Measurements from ENCODE around the gene TSEN15.
A peak's percentile ranks its signal among the peaks of the same experiment; 100 is the strongest.

TSEN15 gene

GRCh38 chr1:184014271-184014670 is 37.3 kb upstream of the TSEN15 start:
- no peak overlapping the region for H3K27ac ChIP-seq (replicated peaks)
- TF ChIP-seq GABPA (IDR thresholded peaks at IDR 0.05; ENCODE audit: low read depth) (no peak), CTCF (IDR thresholded peaks at IDR 0.05; ENCODE audit: insufficient read depth, low read length) (no peak), SPI1 (IDR thresholded peaks at IDR 0.05; ENCODE audit: borderline replicate concordance, low read depth) (no peak), REST (IDR thresholded peaks at IDR 0.05; ENCODE audit: insufficient replicate concordance, low read depth) (no peak), POLR2AphosphoS5 (IDR thresholded peaks at IDR 0.05; ENCODE audit: low read depth) (no peak)
- no peak overlapping the region for H3K4me3 ChIP-seq (replicated peaks; ENCODE audit: insufficient read depth, low read length)
- H3K27me3 ChIP-seq (ENCODE audit: insufficient read depth, poor library complexity, severe bottlenecking): no peaks in the 10 kb centered on the region
- no peak for DNase-seq (ENCODE audit: low read depth in 1 of 2, low spot score in 1 of 2)

- Histone ChIP-seq H3K27me3 (ENCODE audit: insufficient read depth, poor library complexity, severe bottlenecking) (no peaks in the 10 kb centered on the region), H3K4me3 (replicated peaks; ENCODE audit: insufficient read depth, low read length) (no peak overlapping the region), H3K27ac (replicated peaks) (no peak overlapping the region)
- no peak for DNase-seq (ENCODE audit: low read depth in 1 of 2, low spot score in 1 of 2)
- no peak for TF ChIP-seq POLR2AphosphoS5 (IDR thresholded peaks at IDR 0.05; ENCODE audit: low read depth)
- no peak for TF ChIP-seq CTCF (IDR thresholded peaks at IDR 0.05; ENCODE audit: insufficient read depth, low read length)
- TF ChIP-seq REST (IDR thresholded peaks at IDR 0.05; ENCODE audit: insufficient replicate concordance, low read depth): no peak
Measured at GRCh38 chr1:184016169-184016568, 35.4 kb upstream of the TSEN15 start.

- no peaks in the 10 kb centered on the region for H3K27me3 ChIP-seq (ENCODE audit: insufficient read depth, poor library complexity, severe bottlenecking)
- H3K27ac ChIP-seq (replicated peaks): no peak overlapping the region
- H3K4me3 ChIP-seq (replicated peaks; ENCODE audit: insufficient read depth, low read length): no peak overlapping the region
- TF ChIP-seq SPI1 (IDR thresholded peaks at IDR 0.05; ENCODE audit: borderline replicate concordance, low read depth): peak; percentile 88
- TF ChIP-seq POLR2AphosphoS5 (IDR thresholded peaks at IDR 0.05; ENCODE audit: low read depth): peak; percentile 34; the same call in 1 of the 2 replicates
- no peak for TF ChIP-seq GABPA (IDR thresholded peaks at IDR 0.05; ENCODE audit: low read depth)
- no peak for TF ChIP-seq REST (IDR thresholded peaks at IDR 0.05; ENCODE audit: insufficient replicate concordance, low read depth)
- TF ChIP-seq CTCF (IDR thresholded peaks at IDR 0.05; ENCODE audit: insufficient read depth, low read length): no peak
- peak in 1 of 2 experiments; percentile 86 for DNase-seq (ENCODE audit: low read depth in 1 of 2, low spot score in 1 of 2)
Measured at GRCh38 chr1:184017306-184017705, 34.2 kb upstream of the TSEN15 start.

Data from HL-60 (cell line).